Suppressor macrophage (primary cell): ENCODE results near the gene BEX3.

ENCODE experiments used
- DNase-seq, 4 experiments: peaks; one replicate each; pipeline ENCODE4 v3.0.0-alpha.2; 2020 to 2022

BEX3 gene

DNA sequence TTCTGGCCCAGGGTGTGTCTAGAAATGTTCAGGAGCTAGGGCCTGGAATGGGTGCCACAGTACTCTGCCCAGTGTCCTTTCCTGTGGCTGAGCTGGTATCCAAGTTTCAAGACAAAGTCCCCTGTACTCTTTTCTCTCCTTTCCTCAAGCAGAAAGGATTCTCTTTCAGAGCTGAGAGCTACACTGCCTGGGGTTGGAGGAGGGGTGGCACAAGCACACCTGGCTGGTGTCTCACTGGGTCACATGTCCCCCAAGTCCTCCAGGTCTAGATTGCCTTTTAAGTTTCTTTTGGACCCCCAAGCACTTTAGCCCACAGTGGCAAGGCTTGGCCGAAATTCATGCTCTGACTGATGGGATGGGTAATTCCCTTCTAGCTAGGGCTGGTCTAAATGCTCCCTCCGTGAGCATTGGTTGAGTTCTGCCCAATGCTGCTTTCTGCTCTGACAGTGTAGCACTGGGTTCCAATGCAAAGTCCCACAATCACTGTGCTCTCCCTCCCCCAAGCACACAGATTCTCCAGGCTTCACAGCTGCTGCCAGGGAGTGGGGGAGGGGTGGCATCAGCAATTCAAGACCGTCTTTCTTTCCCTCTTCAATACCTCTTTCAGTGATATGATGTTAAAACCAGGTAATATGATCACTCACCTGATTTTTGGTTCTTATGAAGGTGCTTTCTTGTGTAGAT is 47.8 kb downstream of the BEX3 start:
- DNase-seq = no peak
